ENCODE results near the gene SCTR. TPM values are rescaled to one million over a fixed set of nuclear protein-coding genes. Genes with fewer than 3 reads are reported as not detected.

SCTR gene
- total RNA-seq, 2 donors from 2014 or later = not detected

GRCh38 chr2:119463136-119463535, 61.1 kb downstream of the SCTR start:
- ATAC-seq (ENCODE audit: insufficient number of reproducible peaks, low FRiP score, low read depth) (no peak), DNase-seq (ENCODE audit: low spot score) (no peak)
- Histone ChIP-seq H3K36me3 (no peaks in the 10 kb centered on the region), H3K9me3 (no peaks in the 10 kb centered on the region), H3K27ac (no peak overlapping the region), H3K4me1 (ENCODE audit: control insufficient read depth in 1 of 2, low read depth in 2 of 2) (peaks cover 0 to 5% of the 10 kb centered on the region in 2 donors), H3K4me3 (no peak overlapping the region), H3K27me3 (replicated peaks; ENCODE audit: insufficient read depth) (no peaks in the 10 kb centered on the region)
- TF ChIP-seq CTCF (IDR thresholded peaks at IDR 0.05) = no peak

GRCh38 chr2:119462574-119462973, 61.7 kb downstream of the SCTR start:
- no peak for TF ChIP-seq CTCF (IDR thresholded peaks at IDR 0.05)
- no peaks in the 10 kb centered on the region for H3K36me3 ChIP-seq

GRCh38 chr2:119461811-119462210, 62.5 kb downstream of the SCTR start:
- no peak for TF ChIP-seq CTCF (IDR thresholded peaks at IDR 0.05)
- ATAC-seq (ENCODE audit: insufficient number of reproducible peaks, low FRiP score, low read depth) = no peak
- no peak overlapping the region for H3K4me3 ChIP-seq
- H3K36me3 ChIP-seq = no peaks in the 10 kb centered on the region
- H3K27me3 ChIP-seq (replicated peaks; ENCODE audit: insufficient read depth) = no peaks in the 10 kb centered on the region
- H3K4me1 ChIP-seq (ENCODE audit: control insufficient read depth in 1 of 2, low read depth in 2 of 2) = no peaks in the 10 kb centered on the region
- H3K27ac ChIP-seq = no peak overlapping the region
- H3K9me3 ChIP-seq = no peaks in the 10 kb centered on the region
- DNase-seq (ENCODE audit: low spot score) = no peak

More at GRCh38 chr2:119462574-119462973, 61.7 kb downstream of the SCTR start:
- no peak overlapping the region for H3K4me3 ChIP-seq
- no peak overlapping the region for H3K27ac ChIP-seq
- ATAC-seq (ENCODE audit: insufficient number of reproducible peaks, low FRiP score, low read depth) (no peak), DNase-seq (ENCODE audit: low spot score) (no peak)
- no peaks in the 10 kb centered on the region for H3K27me3 ChIP-seq (replicated peaks; ENCODE audit: insufficient read depth)
- H3K4me1 ChIP-seq (ENCODE audit: control insufficient read depth in 1 of 2, low read depth in 2 of 2) = peaks cover 0 to 3% of the 10 kb centered on the region in 2 donors
- no peaks in the 10 kb centered on the region for H3K9me3 ChIP-seq

GRCh38 chr2:119460076-119460475, 64.2 kb downstream of the SCTR start:
- no peaks in the 10 kb centered on the region for H3K9me3 ChIP-seq
- DNase-seq (ENCODE audit: low spot score) = no peak
- H3K4me1 ChIP-seq (ENCODE audit: control insufficient read depth in 1 of 2, low read depth in 2 of 2) = no peaks in the 10 kb centered on the region
- TF ChIP-seq CTCF (IDR thresholded peaks at IDR 0.05) = no peak
- H3K4me3 ChIP-seq = no peak overlapping the region
- no peaks in the 10 kb centered on the region for H3K27me3 ChIP-seq (replicated peaks; ENCODE audit: insufficient read depth)
- no peaks in the 10 kb centered on the region for H3K36me3 ChIP-seq
- no peak overlapping the region for H3K27ac ChIP-seq
- no peak for ATAC-seq (ENCODE audit: insufficient number of reproducible peaks, low FRiP score, low read depth)

GRCh38 chr2:119455066-119455718, 69.1 kb downstream of the SCTR start:
- H3K9me3 ChIP-seq = no peaks in the 10 kb centered on the region
- no peak overlapping the region for H3K4me3 ChIP-seq
- no peak for DNase-seq (ENCODE audit: low spot score)
- TF ChIP-seq CTCF (IDR thresholded peaks at IDR 0.05) = no peak
- H3K4me1 ChIP-seq (ENCODE audit: control insufficient read depth in 1 of 2, low read depth in 2 of 2) = no peaks in the 10 kb centered on the region
- no peaks in the 10 kb centered on the region for H3K36me3 ChIP-seq
- no peak for ATAC-seq (ENCODE audit: insufficient number of reproducible peaks, low FRiP score, low read depth)
- no peak overlapping the region for H3K27ac ChIP-seq
- H3K27me3 ChIP-seq (replicated peaks; ENCODE audit: insufficient read depth) = no peaks in the 10 kb centered on the region

All from thoracic aorta (tissue), 2 donors.